A673 (cell line): ENCODE measurements around the gene FGD6. TPM values are rescaled to one million over a fixed set of nuclear protein-coding genes. Genes with fewer than 3 reads are reported as not detected.

Experiments used
- BruUV-seq: library from RNA; stranded (reverse); fragments of 400-500 nt; replicated peaks from 2 replicates; lab custom pipeline; 2021; lab: Mats Ljungman, UMichigan
- CTCF ChIA-PET: fragments of 300-600 bp; sonication (Branson Sonifier 250); formaldehyde crosslinking; loops from one replicate; lab custom pipeline; 2022; ENCODE audit warnings: antibody characterized with exemption; lab: Charles Lee
- POLR2A ChIA-PET: fragments of 300-600 bp; sonication (Branson Sonifier 250); formaldehyde crosslinking; loops from one replicate; lab custom pipeline; 2022; ENCODE audit warnings: antibody characterized with exemption; ENCODE audit not compliant: low non-redundant PET; lab: Charles Lee
- DNase-seq: peaks from one replicate; pipeline ENCODE4 v3.0.0-alpha.2; 2015; ENCODE audit warnings: low spot score
- H3K27ac ChIP-seq: fragments of 200-600 bp; sonication (generic); 2 replicates; pipeline ENCODE4 v1.5.1; 2016; ENCODE audit warnings: mixed run types, low read depth, mild to moderate bottlenecking, mixed read lengths, antibody characterized with exemption, low read length; ENCODE audit not compliant: poor library complexity, severe bottlenecking
- H3K27me3 ChIP-seq: fragments of 200-600 bp; sonication (generic); replicated peaks from 2 replicates; pipeline ENCODE4 v1.6.1; 2017; ENCODE audit warnings: mixed run types, low read depth, mild to moderate bottlenecking, mixed read lengths, antibody characterized with exemption, low read length; ENCODE audit not compliant: insufficient read depth, poor library complexity
- H3K36me3 ChIP-seq: fragments of 200-600 bp; sonication (generic); 2 replicates; pipeline ENCODE4 v1.6.1; 2016; ENCODE audit warnings: mixed run types, mild to moderate bottlenecking, mixed read lengths, antibody characterized with exemption, low read length; ENCODE audit not compliant: insufficient read depth, poor library complexity, severe bottlenecking
- H3K4me1 ChIP-seq: fragments of 200-600 bp; sonication (generic); 2 replicates; pipeline ENCODE4 v1.6.1; 2017; ENCODE audit warnings: mixed run types, mild to moderate bottlenecking, mixed read lengths, antibody characterized with exemption, low read length; ENCODE audit not compliant: insufficient read depth, poor library complexity, severe bottlenecking
- H3K4me3 ChIP-seq: fragments of 200-600 bp; sonication (generic); 2 replicates; pipeline ENCODE4 v1.5.1; 2016; ENCODE audit warnings: low read depth, mixed run types, mild to moderate bottlenecking, mixed read lengths, low read length; ENCODE audit not compliant: poor library complexity, severe bottlenecking
- H3K9me3 ChIP-seq: fragments of 200-600 bp; sonication (generic); 2 replicates; pipeline ENCODE4 v1.6.1; 2016; ENCODE audit warnings: mixed run types, low read depth, mild to moderate bottlenecking, mixed read lengths, antibody characterized with exemption, low read length; ENCODE audit not compliant: poor library complexity, severe bottlenecking
- CTCF ChIP-seq: fragments of 300-800, 200-600 bp; sonication (generic); conservative IDR thresholded peaks from 2 replicates; pipeline ENCODE4 v1.5.1; 2017; ENCODE audit warnings: low read depth, mild to moderate bottlenecking, antibody characterized with exemption, low read length, moderate library complexity, mixed read lengths
- EZH2 ChIP-seq: fragments of 200-600 bp; sonication (generic); IDR thresholded peaks from 2 replicates; pipeline ENCODE4 v1.6.1; 2017; ENCODE audit warnings: borderline replicate concordance, low read depth, mild to moderate bottlenecking, mixed read lengths, antibody characterized with exemption, low read length; ENCODE audit not compliant: poor library complexity, severe bottlenecking
- intact Hi-C: fragments of 100-400 bp; cut with micrococcal nuclease; formaldehyde crosslinking; loops from one replicate; pipeline ENCODE4 v1.10.0; 2022; ENCODE audit not compliant: unreplicated experiment
- total RNA-seq: library from RNA; stranded (reverse); gene quantifications from 2 replicates; pipeline ENCODE4 v1.2.3, GENCODE V29; 2021

FGD6 gene
- total RNA-seq, 1 experiment from 2014 or later, result 11.7 TPM

- intact Hi-C loops, result no loop called here
- Histone ChIP-seq H3K4me3 (peak overlapping the region; percentile 21), H3K27me3 (no peaks in the 10 kb centered on the region), H3K9me3 (no peaks in the 10 kb centered on the region), H3K36me3 (no peaks in the 10 kb centered on the region), H3K4me1 (peaks cover 66% of the 10 kb centered on the region), H3K27ac (peak overlapping the region; percentile 82)
- DNase-seq, result no peak
- no TSS peak for BruUV-seq
- CTCF ChIA-PET, result no interaction called here
- POLR2A ChIA-PET, result no interaction called here
- no peak for TF ChIP-seq EZH2
- no peak for TF ChIP-seq CTCF
Observed at GRCh38 chr12:95203487-95204030, 13.7 kb downstream of the FGD6 start.

- ChIA-PET CTCF (interaction anchor here (0.6 kb wide), 1 partner anchor 85 kb away, joined by 3 read pairs; no protein-coding TSS in a partner anchor), POLR2A (no interaction called here)
- Histone ChIP-seq H3K36me3 (no peaks in the 10 kb centered on the region), H3K27ac (peak overlapping the region; percentile 82), H3K27me3 (no peaks in the 10 kb centered on the region), H3K4me1 (peaks cover 71% of the 10 kb centered on the region), H3K9me3 (no peaks in the 10 kb centered on the region), H3K4me3 (peak overlapping the region; percentile 21)
- no TSS peak for BruUV-seq
- TF ChIP-seq CTCF (no peak), EZH2 (no peak)
- DNase-seq, result peak; percentile 68
- intact Hi-C loops, result no loop called here
Observed at GRCh38 chr12:95202691-95203486, 14.4 kb downstream of the FGD6 start.

GRCh38 chr12:95201056-95201670, 16.1 kb downstream of the FGD6 start:
- H3K4me3 ChIP-seq, result peak overlapping the region; percentile 7
- TF ChIP-seq EZH2 (no peak), CTCF (no peak)
- no peaks in the 10 kb centered on the region for H3K9me3 ChIP-seq
- BruUV-seq, result no TSS peak
- H3K36me3 ChIP-seq, result no peaks in the 10 kb centered on the region
- POLR2A ChIA-PET, result interaction anchor here (1.0 kb wide), 1 partner anchor 16 kb away, joined by 4 read pairs; the partner anchor contains the start of genes FGD6 and VEZT
- no peaks in the 10 kb centered on the region for H3K27me3 ChIP-seq
- no peak for DNase-seq
- CTCF ChIA-PET, result no interaction called here
- intact Hi-C loops, result no loop called here
- peaks cover 78% of the 10 kb centered on the region for H3K4me1 ChIP-seq
- H3K27ac ChIP-seq, result peak overlapping the region; percentile 82
